Endothelial cell (in vitro differentiated cells): ENCODE data around the gene FIBCD1. TPM values are rescaled to one million over a fixed set of nuclear protein-coding genes. Genes with fewer than 3 reads are reported as not detected.

Source experiments
- DNase-seq: peaks from one replicate; pipeline ENCODE4 v3.0.0; 2021; ENCODE audit warnings: low spot score
- H3K27ac Mint-ChIP-seq: one replicate; pipeline ENCODE4 v1.8.0; 2021; ENCODE audit warnings: mixed read lengths, inconsistent platforms; ENCODE audit not compliant: unreplicated experiment
- H3K27me3 Mint-ChIP-seq: one replicate; pipeline ENCODE4 v1.8.0; 2021; ENCODE audit warnings: mild to moderate bottlenecking, moderate library complexity, mixed read lengths, inconsistent platforms; ENCODE audit not compliant: unreplicated experiment
- H3K36me3 Mint-ChIP-seq: one replicate; pipeline ENCODE4 v1.8.0; 2021; ENCODE audit warnings: mild to moderate bottlenecking, low read depth, mixed read lengths, inconsistent platforms; ENCODE audit not compliant: unreplicated experiment
- H3K4me1 Mint-ChIP-seq: one replicate; pipeline ENCODE4 v1.8.0; 2021; ENCODE audit warnings: mild to moderate bottlenecking, mixed read lengths, inconsistent platforms; ENCODE audit not compliant: unreplicated experiment
- H3K4me3 Mint-ChIP-seq: one replicate; pipeline ENCODE4 v1.8.0; 2021; ENCODE audit warnings: mild to moderate bottlenecking, mixed read lengths, inconsistent platforms; ENCODE audit not compliant: unreplicated experiment
- H3K9me3 Mint-ChIP-seq: one replicate; pipeline ENCODE4 v1.8.0; 2021; ENCODE audit warnings: mixed read lengths, inconsistent platforms; ENCODE audit not compliant: unreplicated experiment
- CTCF ChIP-seq: fragments of 200-600 bp; sonication (generic); IDR thresholded peaks from one replicate; pipeline ENCODE4 v1.5.0; 2021; ENCODE audit warnings: antibody characterized with exemption; ENCODE audit not compliant: unreplicated experiment
- total RNA-seq: library from RNA; stranded (reverse); fragmentation: NEBNext Ultra II Directional; extraction: Animal tissue kit (Norgen Biotek cat#: 25700); gene quantifications from one replicate; pipeline ENCODE4 v1.2.1, GENCODE V29; 2021; ENCODE audit not compliant: unreplicated experiment

FIBCD1 gene
- total RNA-seq, 1 donor from 2014 or later, result 0.33 TPM

DNA sequence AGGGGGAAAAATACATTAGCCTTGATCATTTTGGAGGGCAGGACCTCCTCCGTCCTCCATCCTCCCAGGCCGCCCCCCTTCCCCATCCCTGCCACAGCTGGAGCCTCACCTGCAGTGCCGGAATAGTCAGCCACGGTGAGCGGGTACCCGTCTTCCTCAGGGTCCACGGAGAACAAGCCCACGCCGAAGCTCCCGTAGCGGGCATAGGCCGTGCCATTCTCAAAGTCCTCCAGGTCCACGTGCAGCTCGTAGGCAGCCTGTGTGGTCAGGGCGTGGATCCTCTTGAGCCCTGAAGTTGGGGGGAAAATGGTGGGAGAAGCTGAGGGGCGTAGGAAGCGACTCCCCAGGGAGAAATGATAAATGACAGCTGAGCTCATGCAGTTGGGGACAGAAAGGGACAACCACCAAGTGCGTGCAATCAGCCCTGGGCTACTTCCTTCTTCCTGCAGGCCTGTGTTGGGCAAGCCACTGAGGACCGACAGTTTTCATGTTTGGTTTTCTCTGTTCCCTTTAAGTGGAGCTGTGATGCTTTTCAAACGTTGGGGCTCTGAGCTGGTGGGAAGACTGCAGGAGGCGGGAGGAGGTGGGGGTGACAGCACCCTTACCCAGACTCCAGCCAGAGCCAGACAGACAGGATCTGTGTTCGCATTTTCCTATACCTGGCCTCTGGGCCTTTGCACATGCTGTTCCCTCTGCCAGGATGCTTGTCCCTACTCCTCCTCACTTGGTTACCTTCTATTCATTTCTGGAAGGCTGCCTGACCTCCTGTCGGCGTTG is 33.7 kb downstream of the FIBCD1 start:
- Mint-ChIP-seq H3K27ac (no peak overlapping the region), H3K27me3 (peaks cover 7% of the 10 kb centered on the region), H3K36me3 (no peaks in the 10 kb centered on the region), H3K9me3 (no peaks in the 10 kb centered on the region), H3K4me3 (no peak overlapping the region), H3K4me1 (peaks cover 4% of the 10 kb centered on the region)
- no peak for TF ChIP-seq CTCF
- DNase-seq, result no peak

DNA sequence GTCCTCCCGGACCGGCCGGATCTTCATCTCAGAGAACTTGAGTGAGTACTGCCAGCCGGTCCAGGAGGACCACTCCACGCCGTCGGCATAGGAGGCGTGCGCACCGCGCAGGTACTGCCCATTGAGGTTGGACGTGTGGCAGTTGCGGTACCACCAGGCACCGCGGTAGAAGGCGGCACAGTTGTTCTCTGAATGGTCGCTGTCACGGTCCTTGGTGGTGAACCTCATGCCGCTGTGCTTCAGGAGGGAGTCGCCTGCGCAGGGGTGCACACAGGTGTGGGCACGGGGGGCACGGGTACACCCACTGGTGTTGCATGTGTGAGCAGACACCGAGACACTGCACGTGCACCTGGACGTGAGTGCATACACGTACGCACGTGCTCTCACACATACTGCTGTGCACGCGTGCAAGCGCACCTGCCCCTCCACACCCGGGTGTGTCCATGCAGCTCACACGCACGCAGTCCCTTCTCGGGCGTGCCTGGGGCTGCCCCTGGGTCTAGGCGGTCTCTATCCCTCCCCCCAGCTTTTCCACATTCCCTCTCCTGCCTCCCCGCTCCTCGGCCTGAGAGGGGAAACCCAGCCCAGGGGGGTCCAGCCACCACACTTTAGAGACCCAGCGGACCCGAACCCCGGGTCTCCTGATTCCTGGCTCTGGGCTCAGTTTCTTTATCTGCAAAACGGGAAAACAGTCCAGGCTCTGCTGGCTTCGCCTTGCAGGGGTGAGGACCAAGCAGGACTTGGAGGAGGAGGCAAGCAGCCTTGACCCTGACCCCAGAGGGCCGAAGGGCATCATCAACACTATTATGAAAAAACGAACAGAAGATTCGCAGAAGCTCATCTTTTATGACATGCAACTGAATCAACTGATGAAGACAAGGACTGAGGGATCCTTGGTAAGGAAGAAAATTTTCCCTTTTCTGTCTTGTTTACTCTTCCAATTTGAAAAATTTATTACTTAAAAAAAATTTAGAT is 34.7 kb downstream of the FIBCD1 start:
- DNase-seq, result no peak
- Mint-ChIP-seq H3K36me3 (no peaks in the 10 kb centered on the region), H3K27me3 (peaks cover 7% of the 10 kb centered on the region), H3K4me3 (no peak overlapping the region), H3K4me1 (peaks cover 4% of the 10 kb centered on the region), H3K9me3 (no peaks in the 10 kb centered on the region), H3K27ac (no peak overlapping the region)
- TF ChIP-seq CTCF, result no peak

GRCh38 chr9:130903194-130904069 is 35.6 kb downstream of the FIBCD1 start:
- Mint-ChIP-seq H3K9me3 (no peaks in the 10 kb centered on the region), H3K4me3 (no peak overlapping the region), H3K4me1 (peaks cover 4% of the 10 kb centered on the region), H3K27me3 (peaks cover 7% of the 10 kb centered on the region), H3K36me3 (no peaks in the 10 kb centered on the region), H3K27ac (no peak overlapping the region)
- no peak for TF ChIP-seq CTCF
- DNase-seq, result no peak

DNA sequence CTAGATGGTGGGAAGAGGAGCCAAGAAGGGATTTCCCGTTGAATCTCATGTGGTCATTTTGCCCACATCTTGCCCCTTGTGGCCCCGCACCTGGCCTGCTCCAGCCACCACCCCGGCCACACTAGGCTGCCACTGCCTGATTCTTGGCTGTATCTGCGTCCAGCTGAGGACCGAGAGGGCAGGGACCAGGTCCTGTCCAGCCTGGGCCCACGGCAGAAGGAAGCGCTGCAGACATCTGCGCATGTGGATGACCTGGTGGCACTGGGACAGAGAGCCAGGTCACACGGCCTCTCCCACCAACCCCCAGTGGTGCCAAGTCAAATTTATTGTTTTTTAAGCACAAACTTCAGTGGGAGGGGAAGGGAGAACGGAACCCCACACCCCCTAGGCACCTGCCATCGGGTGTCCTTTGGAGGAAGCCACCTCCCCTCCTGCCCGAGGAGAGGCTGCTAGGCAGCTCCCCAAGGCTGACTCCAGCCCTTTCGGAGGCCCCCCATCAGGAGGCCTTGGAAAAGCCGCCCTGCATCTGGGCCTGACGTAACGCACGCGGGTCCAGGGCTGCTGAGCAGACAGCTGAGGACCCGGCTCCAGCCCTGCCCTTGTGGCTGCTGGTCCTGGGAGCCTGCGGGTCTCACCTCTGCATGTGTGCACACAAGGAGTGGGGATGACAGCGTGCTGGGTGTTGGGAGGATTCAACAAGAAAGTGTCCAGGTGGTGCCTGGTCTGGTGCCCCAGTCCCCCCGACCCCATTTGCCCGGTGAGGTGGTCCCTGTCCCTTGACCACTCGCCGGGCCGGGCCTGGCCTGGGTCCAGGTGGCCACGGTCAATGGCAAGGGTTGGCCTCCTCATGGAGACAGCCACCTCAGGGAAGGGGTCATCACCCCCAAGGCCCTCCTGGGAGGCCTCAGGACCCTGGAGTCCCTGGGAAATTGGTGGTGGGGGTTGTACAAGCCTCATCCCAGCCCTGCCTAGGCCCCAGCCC is 36.6 kb downstream of the FIBCD1 start:
- no peaks in the 10 kb centered on the region for H3K9me3 Mint-ChIP-seq
- H3K36me3 Mint-ChIP-seq, result no peaks in the 10 kb centered on the region
- H3K27ac Mint-ChIP-seq, result no peak overlapping the region
- peaks cover 7% of the 10 kb centered on the region for H3K27me3 Mint-ChIP-seq
- no peak overlapping the region for H3K4me3 Mint-ChIP-seq
- TF ChIP-seq CTCF, result no peak
- no peaks in the 10 kb centered on the region for H3K4me1 Mint-ChIP-seq
- DNase-seq, result no peak
